NT2/D1 (cell line): ENCODE results near the gene NABP1.

ENCODE experiments used
- SUZ12 ChIP-seq: IDR thresholded peaks from 2 replicates; pipeline ENCODE4 v1.6.1; 2011; ENCODE audit not compliant: insufficient read length, insufficient read depth; ENCODE audit errors: extremely low read depth
- YY1 ChIP-seq: IDR thresholded peaks from 2 replicates; pipeline ENCODE4 v1.6.1; 2011; ENCODE audit not compliant: insufficient read length, insufficient read depth
- ZNF274 ChIP-seq: IDR thresholded peaks from 2 replicates; pipeline ENCODE4 v1.6.1; 2011; ENCODE audit warnings: mild to moderate bottlenecking, low read depth, low read length

GRCh38 chr2:191632426-191632825 is 45.5 kb upstream of the NABP1 start:
- no peak for TF ChIP-seq YY1
- TF ChIP-seq SUZ12, result no peak
- TF ChIP-seq ZNF274, result no peak
